HG02943 (cell line): ENCODE results near the gene SYMPK.

Experiments used
- ATAC-seq: cut with Tn5 transposase; IDR thresholded peaks from one replicate; pipeline ENCODE4 v1.9.1; 2021; ENCODE audit warnings: mild to moderate bottlenecking, low read depth, moderate library complexity; ENCODE audit not compliant: unreplicated experiment

The SYMPK gene

DNA sequence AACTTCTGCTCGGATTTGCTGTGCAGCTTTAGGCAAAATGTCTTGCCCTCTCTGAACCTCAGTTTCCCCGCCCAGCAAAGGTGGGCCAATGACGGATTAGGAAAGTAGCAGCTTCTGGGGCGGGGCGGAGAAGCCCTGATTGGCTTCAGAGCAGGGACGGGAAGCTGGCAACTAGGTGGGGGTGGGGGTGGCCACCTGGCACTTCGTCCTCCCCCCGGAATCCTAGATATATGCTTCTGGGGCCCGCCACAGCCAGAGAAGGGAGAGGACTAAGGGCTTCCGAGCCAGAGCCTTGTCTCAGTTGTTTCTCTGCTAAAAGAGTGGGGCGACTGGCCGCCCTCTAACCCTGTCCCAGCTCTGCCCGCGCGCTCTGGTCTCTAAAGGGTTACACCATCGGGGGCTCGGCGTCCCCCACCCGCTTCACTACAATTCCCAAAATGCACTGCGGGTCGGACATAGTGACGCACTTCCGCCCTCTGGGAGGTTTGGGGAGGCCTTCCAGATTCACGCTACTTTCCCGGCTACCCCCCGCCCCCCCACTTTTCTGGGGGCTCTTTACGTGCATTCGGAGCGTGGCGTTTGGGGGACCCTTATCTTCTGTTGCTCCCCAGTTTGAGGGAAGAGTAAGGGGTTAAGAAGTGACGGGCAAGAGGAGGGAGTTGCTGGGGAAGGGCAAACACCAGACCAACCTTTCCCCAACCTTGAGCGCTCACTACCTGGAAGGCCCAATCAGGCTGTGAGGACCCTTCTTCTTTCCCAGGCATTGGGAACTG, 23.7 kb upstream of the SYMPK start:
- peak; percentile 47 for ATAC-seq

DNA sequence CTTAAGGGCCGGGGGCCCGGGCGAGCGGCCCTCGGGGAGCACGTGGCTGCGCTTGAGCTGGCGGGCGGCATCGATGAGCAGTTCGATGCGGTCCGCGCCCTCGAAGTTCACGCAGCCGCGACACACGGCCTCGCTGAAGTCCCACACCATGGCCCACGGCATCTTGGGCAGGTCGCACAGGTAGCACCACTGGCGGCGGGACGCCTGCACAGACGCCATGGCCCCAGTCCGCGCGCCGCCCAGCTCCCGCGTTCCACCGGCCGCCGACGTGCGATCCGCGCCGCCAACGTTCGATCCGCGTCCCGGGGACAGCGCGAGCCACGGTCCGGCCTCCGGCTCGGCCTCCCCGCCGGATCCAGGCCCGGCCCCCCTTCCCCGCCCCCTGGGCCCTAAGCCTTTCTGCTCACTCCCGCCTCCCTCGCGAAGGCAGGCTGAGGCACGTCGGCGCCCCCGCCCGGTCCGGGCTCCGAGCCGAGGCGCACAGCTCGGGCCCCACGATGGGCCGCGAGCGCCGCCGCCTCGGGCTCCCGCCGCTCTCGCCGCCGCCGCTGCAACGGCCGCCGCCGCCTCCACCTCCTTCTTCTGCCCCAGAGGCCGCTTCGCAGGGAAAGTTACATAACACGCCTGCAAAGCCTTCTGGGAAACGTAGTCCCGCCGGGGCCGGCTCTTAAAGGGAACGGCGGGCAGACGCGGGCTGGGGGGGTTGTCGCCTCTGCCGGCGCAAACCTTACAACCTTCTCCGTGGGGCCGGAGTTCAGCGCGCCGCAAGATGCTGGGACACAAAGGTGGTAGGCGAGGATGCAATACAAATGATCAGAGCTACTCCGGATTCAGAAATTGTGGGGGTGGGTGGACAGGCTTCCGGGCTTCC, 22.8 kb upstream of the SYMPK start, which contains the start of gene IRF2BP1:
IRF2BP1 (minus strand) TSS at position 586 of the 871 bp plus-strand sequence; CDS start at position 219, 367 bp downstream.
- peak; percentile 41 for ATAC-seq

DNA sequence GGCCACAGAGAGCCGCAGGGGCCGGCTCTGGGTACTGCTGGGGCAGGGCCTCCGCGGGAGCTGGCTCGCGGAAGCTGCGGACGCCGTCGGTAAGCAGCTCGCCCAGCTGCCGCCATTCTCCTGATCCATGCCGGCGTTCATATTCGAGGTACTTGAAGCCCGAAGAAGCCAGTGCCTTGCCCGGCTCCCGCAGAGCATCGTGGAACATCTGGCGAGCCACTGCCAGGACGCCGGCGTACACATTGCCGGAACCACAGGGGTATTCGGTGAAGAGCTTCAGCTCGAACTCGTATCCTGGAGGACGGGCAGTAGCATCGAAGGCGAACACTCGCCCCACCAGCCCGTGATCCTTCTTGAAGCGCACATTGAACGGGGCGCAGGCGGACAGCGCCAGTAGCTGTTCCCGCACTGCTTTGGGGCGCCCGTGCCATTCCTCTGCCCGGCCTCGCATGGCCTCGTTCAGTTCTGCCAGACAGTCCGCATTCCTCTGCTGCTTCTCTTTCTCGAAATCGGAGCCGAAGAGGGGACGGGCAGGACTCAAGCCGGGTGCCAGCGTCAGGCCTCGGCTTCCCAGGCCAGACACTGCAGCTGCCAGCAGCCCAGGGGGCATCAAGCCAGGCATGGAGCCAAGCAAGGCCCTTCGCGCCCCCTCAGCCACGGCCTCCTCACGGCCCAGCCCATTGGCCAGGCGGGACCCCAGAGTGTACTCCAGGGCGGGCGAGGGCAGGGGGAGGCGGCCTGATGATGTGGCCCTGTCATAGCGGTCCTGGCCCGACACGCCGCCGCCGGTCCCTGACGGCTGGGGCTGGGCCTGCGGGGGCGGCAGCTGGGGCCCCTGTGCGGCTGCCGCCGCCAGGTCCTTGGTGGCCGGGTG, 22.0 kb upstream of the SYMPK start:
- ATAC-seq = no peak

DNA sequence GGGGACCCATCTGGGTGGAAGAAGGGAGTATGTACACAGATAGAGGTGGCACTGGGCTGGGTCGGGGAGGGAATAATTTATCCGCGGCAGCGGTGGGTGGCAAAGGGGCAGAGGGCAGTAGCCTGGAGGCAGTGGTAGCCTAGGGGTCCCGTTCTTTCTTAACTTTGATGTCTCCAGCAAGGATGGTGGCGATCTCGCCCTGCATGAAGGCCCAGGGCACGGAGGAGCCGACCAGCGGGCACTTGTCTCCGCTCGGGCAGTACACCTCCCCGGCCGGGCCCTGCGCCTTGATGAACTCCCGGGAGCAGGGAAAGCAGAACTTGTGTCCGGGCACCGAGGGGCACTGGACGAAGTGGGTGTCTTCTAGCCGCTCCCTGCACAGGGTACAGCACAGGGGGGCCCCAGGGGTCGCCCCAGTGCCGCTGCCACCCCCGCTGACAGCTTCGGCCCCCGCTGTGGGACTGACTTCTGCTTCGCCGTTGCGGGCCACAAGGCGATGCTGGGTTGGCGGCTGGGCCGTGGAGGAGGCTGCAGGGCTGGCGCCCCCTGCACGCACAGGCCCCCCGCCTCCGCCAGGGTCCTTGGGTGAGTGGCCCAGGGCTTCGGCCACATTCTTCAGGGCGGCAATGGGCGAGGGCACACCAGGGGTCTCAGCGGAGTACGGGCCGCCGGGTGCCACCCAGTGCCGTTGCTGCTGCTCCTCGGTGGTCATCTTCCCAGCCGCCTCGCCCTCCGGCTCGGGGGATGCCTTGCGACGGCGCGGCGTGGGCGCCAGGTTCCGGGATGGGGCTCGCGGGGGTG, 21.1 kb upstream of the SYMPK start:
- ATAC-seq = no peak

DNA sequence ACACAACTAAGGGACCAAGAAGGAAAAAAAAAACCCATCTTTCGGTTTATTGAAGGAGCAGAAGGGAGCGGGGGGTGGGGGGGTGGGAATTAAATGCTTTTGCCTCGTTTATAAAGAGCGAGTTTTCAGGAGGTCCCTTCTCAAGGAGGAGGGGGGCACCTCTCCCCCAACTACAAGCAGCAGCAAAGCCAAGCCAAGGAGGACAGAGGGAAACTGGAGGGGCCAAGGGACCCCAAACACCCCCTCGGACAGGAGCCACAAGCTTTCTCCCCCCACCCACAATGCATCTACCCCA, 20.6 kb upstream of the SYMPK start:
- no peak for ATAC-seq

DNA sequence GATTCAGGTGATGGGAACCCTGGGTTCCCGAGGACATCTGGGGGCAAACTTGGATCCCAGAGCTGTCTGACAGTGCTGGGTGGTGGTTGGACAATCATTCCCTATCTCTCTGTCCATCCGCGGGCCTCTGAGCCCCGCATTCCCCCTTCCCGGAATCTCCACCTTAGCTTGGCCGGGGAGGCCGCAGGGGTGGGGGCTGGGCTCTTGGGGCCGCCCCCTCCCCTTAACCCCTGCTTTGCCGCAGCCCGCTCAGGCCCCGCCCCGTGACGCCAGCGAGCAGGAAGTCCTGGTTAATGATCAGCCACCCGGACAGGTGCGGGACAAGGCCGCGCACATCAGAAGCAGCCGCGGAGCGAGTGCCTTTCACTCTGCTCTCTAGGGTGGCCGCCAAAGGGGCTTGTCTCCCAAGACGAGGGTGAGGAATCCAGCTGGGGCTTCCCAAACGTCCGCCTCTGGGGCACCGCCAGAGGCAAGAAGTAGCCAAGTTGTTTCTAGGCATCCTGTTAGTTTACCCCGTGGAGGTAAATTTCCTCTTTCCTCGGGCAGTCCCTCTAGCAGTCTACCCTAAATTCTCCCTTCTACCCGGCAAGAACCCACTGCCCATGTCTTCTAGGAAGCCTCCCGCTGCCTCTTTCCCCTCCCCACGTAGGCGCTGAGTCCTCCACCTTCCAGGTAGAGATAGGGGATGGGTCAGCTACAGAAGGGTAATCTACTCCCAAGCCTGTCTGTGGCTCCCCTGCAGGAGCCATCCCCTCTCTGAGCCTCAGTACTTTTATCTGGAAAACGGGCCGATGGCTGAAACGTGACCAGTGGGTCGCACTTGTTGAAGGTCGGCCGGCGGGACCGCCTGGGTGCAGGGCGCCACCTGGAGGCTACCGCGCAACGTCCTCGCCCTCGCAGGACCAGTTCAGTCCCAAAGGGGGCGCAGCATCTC, 20.0 kb upstream of the SYMPK start:
- no peak for ATAC-seq

DNA sequence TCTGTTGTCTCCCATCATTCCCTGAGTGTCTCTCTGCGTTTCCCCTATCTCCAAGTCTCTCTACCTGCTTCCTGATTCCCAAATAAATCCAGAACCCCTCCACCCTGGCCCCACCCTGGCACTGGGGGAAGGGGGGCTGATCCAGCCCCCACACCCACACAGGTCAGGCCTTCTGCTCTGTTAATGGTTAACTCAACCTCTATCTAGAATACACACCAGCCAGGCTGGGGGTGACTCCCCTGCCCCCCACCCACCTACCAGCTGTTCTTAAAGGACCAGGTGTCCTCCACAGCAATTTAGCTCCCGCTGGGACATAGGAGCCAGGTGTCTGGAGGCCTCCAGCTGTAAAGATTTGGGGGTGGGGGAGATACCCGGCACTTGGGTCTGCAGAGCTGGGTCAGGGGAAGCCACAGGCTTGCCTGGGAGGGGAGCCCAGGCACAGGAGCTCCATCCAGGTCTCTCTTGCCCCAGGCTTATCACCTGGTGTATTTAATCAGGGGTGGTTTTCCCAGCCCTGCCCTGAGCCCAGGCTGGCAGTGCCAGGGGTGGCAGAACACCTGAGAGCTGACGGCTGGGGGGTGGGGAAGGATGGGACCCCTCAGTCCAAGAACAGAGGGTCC, 19.1 kb upstream of the SYMPK start:
- no peak for ATAC-seq

DNA sequence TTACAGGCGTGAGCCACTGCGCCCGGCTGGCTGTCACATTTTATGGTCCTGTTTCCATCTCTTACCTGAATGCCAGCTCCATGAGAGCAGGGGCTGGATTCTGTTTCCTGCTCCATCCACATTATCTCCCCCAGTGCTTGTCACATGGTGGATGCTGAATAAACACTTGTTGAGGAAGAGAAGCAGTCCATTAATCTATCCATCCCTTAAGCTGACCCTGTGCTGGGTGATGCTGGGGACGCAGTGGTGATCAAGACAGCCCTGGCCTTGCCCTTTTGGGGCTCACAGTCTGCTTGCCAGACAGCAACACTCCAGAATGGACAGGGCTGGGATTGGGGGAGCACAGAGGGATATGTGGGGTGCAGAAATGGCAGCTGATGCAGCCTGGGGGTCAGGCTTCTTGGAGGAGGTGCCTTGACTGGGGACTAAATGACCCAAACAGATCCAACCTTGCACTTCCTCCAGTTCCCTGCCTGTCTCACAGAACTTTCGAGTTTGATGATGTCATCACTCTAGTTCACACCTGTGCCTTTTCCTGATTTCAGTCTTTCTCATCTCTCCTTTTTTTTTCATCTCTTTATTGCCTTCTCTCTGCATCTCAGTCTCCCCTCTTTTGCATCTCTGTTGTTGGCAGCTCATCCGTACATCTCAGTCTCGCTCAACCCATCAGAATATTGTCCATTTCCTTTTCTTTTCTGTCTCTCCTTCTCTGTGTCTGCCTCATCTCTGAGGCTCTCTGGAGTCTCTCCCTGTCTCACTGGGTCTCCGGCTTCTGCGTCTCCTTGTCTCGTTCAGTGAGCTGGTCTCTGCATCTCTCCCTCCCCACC, 18.3 kb upstream of the SYMPK start:
- no peak for ATAC-seq

DNA sequence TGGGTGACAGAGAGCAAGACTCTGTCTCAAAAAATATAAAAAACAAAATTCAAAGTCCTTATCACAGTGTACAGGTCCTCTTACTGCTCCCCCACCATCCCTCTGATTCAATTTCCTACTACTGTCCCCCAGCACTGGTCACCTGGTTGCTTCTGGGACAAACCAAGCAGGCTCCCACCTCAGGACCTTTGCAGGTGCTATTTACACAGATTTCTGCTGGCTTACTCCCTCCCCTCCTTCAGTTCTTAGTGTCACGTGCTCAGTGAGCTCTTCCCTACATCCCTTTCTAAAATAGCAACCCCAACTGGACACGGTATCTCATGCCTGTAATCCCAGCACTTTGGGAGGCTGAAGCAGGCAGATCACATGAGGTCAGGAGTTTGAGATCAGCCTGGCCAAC, 17.0 kb upstream of the SYMPK start:
- no peak for ATAC-seq

DNA sequence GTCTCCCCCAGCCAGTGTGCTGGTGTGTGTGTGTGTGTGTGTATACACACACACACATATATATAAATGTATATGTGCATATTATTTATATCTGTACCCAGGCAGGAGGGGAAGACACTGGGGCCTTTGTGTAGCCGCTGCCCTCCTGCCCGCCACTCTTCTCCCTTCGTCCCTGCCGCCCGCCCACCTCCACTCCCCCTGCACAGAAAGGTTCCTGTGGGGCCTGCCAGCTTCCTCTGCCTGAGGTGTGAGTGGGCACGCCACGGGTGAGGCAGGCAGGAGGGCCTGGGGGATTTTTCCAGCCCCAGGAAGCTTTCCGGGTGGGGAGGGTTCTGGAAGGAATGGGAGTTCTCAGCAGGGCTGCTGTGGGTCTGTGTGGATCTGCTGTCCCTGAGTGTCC, 16.1 kb upstream of the SYMPK start:
- no peak for ATAC-seq

DNA sequence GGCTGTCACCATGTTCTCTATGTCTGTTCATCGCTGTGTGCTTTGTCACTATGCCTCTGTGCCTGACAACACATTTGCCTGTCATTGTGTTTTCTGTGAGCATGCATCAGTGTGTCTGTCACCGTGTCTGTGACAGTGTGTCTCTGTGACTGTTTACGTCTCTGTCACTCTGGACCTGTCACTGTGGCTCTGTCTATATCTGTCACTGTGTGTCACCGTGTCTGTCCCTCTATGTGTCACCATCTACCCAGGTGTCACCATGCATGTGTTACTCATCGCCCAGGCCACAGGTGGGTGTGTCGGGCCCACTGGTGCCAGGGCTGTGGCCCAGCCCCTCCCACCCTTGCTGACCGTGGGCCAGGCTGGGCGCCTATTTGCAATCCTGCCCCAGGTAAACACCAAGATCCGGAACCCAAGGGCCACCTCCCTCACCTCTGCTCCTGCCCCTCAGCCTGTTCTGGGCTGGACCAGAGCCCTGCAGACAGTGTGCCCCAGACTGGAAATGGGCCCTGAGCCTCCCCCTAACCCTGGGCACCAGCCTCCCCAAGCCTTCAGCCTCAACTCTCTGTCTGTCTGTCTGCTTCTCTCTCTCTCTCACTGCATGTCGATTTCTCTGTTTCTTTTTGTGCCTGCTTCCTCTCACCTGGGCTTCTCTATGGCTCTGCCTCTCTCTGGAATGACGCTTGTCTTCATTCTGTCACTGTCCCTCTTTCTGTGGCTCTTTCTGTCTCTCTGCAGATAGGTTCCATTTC, 15.3 kb upstream of the SYMPK start:
- ATAC-seq = no peak

DNA sequence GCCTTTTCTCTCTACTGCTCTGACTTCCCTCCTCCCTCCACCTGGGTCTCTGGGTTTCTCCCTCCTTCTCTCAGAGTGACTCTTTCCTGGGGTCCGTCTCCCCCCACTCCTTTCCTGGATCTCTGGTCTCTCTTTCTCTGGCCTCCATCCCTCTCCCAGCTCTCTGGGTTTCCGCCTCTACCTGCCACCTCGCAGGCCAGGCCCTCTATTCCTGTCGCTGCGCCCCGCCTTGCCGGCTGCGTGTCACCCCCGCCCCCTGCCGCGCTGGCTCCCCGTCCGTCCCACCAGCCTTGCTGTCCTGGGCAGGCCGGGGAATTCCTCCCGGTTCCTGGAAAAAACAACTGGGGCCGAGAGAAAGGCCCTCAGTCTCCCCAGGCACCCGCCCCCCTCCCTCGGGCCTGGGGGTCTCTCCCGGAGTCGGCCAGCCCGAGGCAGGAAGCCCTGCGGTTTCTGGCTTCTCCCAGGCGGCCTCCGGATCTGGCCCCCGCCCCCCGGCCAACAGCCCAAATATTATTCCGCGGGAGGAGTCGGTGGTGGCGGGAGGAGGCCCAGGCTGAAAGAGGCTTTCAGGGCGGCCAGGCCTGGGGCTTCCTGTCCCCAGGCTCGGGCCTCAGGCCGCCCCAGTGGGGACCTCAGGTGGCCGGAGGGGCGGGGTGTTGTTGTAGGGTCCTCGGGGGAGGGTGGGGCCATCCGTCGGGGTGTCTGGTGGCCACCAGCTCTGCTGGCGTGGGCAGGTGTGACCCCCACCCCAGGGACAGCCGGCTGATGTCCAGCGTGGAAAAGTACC, 13.7 kb upstream of the SYMPK start:
- no peak for ATAC-seq

DNA sequence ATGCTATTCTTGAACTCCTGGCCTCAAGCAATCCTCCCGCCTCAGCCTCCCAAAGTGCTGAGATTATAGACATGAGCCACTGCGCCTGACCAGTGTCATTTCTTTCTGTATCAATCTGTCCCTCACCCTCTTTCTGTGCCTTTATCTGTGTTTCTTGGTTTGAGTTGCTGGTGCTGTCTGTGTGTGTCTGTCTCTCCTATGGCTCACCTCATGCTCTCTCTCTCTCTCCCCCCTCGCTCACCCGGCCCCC, 13.1 kb upstream of the SYMPK start:
- ATAC-seq = no peak

DNA sequence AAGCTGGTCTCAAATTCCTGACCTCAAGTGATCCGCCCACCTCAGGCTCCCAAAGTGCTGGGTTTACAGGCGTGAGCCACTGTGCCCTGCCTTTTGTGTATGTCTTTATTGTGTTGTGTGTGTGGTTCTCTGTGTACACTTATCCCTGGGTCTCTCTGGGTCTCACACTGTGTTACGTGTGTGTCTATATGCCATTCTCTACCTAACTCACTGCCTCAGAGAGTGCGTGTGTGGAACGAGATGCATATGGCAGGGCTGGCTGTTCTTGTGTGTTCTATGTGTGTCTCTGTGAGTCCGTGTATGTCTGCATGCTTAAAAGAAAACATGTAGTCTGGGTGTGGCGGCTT, 11.6 kb upstream of the SYMPK start:
- no peak for ATAC-seq

DNA sequence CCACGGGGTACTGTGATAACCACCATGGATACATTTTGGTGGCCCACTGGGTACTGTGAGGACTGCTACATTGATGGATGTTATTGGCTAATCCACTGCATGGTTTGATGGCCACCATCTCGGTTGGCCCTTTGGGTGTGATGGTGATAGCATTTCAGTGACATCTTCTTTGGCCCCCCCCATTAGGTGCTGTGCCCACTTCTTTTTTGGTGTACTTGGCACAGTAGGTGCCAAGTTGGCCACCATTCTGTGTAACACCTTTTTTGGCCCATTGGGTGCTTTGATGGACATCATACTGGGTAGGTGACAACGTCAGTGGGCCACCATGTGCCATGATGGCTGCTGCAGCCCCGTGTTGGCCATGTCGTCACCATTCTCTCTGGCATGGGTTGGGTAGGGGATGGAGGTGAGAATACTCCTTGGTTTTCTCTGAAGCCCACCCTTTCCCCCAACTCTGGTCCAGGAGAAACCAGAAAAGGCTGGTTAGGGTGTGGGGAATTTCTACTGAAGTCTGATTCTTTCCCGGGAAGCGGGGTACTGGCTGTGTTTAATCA, 10.3 kb upstream of the SYMPK start:
- ATAC-seq = no peak

DNA sequence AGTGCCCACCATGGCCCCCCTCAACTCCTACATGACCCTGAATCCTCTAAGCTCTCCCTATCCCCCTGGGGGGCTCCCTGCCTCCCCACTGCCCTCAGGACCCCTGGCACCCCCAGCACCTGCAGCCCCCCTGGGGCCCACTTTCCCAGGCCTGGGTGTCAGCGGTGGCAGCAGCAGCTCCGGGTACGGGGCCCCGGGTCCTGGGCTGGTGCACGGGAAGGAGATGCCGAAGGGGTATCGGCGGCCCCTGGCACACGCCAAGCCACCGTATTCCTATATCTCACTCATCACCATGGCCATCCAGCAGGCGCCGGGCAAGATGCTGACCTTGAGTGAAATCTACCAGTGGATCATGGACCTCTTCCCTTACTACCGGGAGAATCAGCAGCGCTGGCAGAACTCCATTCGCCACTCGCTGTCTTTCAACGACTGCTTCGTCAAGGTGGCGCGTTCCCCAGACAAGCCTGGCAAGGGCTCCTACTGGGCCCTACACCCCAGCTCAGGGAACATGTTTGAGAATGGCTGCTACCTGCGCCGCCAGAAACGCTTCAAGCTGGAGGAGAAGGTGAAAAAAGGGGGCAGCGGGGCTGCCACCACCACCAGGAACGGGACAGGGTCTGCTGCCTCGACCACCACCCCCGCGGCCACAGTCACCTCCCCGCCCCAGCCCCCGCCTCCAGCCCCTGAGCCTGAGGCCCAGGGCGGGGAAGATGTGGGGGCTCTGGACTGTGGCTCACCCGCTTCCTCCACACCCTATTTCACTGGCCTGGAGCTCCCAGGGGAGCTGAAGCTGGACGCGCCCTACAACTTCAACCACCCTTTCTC, 9.4 kb upstream of the SYMPK start:
- no peak for ATAC-seq
